Astrocyte of the cerebellum (primary cell): ENCODE measurements around the gene SEC16A.

ENCODE experiments used
- DNase-seq: peaks from one replicate; pipeline ENCODE4 v3.0.0-alpha.2; 2011; ENCODE audit warnings: low read depth
- H3K4me3 ChIP-seq: 2 replicates; pipeline ENCODE4 v1.5.1; 2011; ENCODE audit warnings: mild to moderate bottlenecking, low read depth, low read length, moderate library complexity
- in situ Hi-C: cut with HindIII; loops from 2 replicates; pipeline ENCODE4 v1.10.0; 2017; ENCODE audit warnings: low sequenced_read_pairs
- TF ChIP-seq, protein P1 (sequence below): IDR thresholded peaks from 2 replicates; pipeline ENCODE4 v1.5.1; 2012; ENCODE audit warnings: low read length, low read depth, moderate library complexity, mild to moderate bottlenecking; ENCODE audit errors: missing control alignments

The SEC16A gene

DNA sequence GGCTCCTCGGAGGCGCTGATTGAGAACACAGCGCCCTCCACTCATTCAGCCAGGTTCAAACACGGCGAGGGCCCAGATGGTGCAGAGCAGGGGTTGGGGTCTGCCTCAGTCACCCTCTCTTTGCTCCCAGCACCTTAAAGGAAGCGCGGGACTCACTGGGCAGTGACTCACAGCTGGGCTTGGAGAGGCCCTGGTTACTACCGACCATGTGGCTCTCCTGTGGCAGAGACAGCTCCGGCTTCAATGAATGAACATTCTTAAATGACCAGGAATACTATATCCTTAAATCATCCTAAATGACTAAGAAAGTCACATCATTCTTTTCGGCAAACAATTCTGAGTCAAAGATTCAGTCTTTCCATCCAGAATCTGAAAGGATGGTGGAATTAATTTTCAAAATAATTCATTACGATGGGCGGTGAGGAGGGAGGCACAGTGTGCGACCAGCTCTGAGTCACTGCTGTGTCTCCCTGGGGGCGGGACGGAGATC is 41.6 kb downstream of the SEC16A start:
- no peak overlapping the region for H3K4me3 ChIP-seq
- in situ Hi-C loops: no loop called here
- TF ChIP-seq, protein P1, sequence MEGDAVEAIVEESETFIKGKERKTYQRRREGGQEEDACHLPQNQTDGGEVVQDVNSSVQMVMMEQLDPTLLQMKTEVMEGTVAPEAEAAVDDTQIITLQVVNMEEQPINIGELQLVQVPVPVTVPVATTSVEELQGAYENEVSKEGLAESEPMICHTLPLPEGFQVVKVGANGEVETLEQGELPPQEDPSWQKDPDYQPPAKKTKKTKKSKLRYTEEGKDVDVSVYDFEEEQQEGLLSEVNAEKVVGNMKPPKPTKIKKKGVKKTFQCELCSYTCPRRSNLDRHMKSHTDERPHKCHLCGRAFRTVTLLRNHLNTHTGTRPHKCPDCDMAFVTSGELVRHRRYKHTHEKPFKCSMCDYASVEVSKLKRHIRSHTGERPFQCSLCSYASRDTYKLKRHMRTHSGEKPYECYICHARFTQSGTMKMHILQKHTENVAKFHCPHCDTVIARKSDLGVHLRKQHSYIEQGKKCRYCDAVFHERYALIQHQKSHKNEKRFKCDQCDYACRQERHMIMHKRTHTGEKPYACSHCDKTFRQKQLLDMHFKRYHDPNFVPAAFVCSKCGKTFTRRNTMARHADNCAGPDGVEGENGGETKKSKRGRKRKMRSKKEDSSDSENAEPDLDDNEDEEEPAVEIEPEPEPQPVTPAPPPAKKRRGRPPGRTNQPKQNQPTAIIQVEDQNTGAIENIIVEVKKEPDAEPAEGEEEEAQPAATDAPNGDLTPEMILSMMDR: no peak
- no peak for DNase-seq

DNA sequence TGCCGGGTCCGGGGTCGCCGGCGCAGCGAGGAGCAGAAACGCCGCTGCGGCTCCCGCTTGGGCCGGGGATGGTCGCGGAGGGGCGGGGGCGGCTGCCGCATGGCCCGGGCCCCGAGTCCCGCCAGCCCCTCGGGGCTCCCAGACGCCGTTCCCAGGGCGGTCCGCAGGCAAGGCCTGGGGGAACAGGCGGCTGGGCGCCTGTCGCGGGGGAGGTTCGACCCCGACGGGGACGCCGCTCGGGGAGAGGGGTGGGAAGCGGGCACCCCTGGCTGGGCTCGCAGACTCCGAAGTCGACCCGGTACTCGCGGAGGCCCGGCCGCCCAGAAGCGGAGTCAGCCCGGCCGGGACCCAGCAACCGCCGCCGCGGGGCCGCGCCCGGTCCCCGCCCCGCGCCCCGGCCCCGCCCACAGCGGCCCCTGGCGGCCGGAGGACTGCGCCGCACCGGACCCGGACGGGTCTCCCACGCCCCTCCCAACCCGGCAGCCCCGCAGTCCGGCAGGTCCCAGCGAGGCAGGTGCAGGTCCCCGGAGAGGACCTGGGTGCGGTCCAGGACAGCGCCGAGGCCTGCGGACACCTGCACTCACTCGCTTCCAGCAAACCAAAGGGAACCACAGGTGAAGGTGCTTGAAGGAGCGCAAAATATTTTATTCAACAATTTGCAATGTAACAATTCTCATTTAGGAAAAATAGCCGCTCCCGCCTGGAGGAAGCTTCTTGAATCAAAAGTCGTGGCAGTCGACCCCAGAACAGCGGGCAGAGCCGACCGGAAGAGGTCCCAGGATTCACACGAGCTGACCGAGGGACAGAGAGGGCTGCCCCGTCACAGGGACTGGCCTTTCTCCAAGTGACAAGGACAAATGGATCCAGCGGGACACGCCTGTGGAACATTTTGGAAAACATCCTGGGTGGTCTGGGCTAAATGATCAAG is 43.1 kb downstream of the SEC16A start, which contains the start of gene INPP5E:
TSS of gene INPP5E (minus strand) at position 365 of the 928 bp plus-strand sequence. CDS start 426 bp downstream, outside the sequence.
- in situ Hi-C loops: no loop called here
- peak within 1 kb of the TSS; percentile 74 for H3K4me3 ChIP-seq
- peak; percentile 26 for DNase-seq
- TF ChIP-seq, protein P1: peak; percentile 62

GRCh38 chr9:136438548-136439480 is 44.0 kb downstream of the SEC16A start:
- in situ Hi-C loops: no loop called here

GRCh38 chr9:136437839-136438547 is 44.8 kb downstream of the SEC16A start:
- peak overlapping the region; percentile 74 for H3K4me3 ChIP-seq
- DNase-seq: no peak
- in situ Hi-C loops: no loop called here
- TF ChIP-seq, protein P1: no peak

More at GRCh38 chr9:136438548-136439480, 44.0 kb downstream of the SEC16A start:
- TF ChIP-seq, protein P1: no peak
- no peak for DNase-seq
- H3K4me3 ChIP-seq: peak overlapping the region; percentile 74

DNA sequence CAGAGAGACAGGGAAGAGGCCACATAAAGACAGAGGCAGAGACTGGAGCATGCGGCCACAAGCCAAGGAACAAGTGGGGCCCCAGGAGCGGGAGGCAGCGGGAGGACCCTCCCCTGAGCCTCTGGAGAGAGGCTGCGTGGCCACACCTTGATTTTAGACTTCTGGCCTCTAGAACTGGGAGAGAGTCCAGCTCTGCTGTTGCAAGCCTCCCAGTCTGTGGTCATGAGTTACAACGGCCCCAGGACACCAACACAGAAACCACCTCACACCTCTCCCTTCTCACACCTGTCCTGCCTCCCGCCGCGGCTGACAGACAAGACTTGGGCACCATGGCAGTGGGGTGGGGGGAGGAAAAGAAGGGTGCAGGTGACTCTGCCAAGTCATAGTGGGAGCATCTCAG is 45.4 kb downstream of the SEC16A start:
- in situ Hi-C loops: no loop called here
- H3K4me3 ChIP-seq: peak overlapping the region; percentile 74
- DNase-seq: peak; percentile 27
- TF ChIP-seq, protein P1: no peak
